Loucy (cell line): Measurements from ENCODE around the gene APOBEC4.

Experiments
- H2AFZ ChIP-seq: fragments of 200-600 bp; sonication (generic); 2 replicates; pipeline ENCODE4 v1.6.0; 2016; ENCODE audit warnings: antibody characterized with exemption, mild to moderate bottlenecking, low read length, moderate library complexity
- H3F3A ChIP-seq: fragments of 200-600 bp; 2 replicates; pipeline ENCODE4 v1.6.0; 2016; ENCODE audit warnings: antibody characterized with exemption, low read depth, mild to moderate bottlenecking
- H3K27me3 ChIP-seq: fragments of 200-600 bp; sonication (generic); 2 replicates; pipeline ENCODE4 v1.6.1; 2014; ENCODE audit warnings: low read length, mild to moderate bottlenecking; ENCODE audit not compliant: insufficient read depth, poor library complexity, severe bottlenecking
- H3K36me3 ChIP-seq: fragments of 200-600 bp; sonication (generic); 2 replicates; pipeline ENCODE4 v1.6.1; 2016; ENCODE audit warnings: low read length; ENCODE audit not compliant: insufficient read depth
- H3K4me1 ChIP-seq: fragments of 200-600 bp; sonication (generic); 2 replicates; pipeline ENCODE4 v1.5.1; 2014; ENCODE audit warnings: low read length, mild to moderate bottlenecking; ENCODE audit not compliant: insufficient read depth, poor library complexity, severe bottlenecking
- H3K4me2 ChIP-seq: fragments of 200-600 bp; sonication (generic); 2 replicates; pipeline ENCODE4 v1.6.0; 2014; ENCODE audit warnings: antibody characterized with exemption, low read length, low read depth, mild to moderate bottlenecking; ENCODE audit not compliant: poor library complexity, severe bottlenecking
- H3K4me3 ChIP-seq: fragments of 200-600 bp; sonication (generic); 2 replicates; pipeline ENCODE4 v1.5.1; 2014; ENCODE audit warnings: low read length, mild to moderate bottlenecking, mixed read lengths; ENCODE audit not compliant: poor library complexity, severe bottlenecking
- H3K79me2 ChIP-seq: fragments of 200-600 bp; sonication (generic); 2 replicates; pipeline ENCODE4 v1.6.1; 2014; ENCODE audit warnings: low read length; ENCODE audit not compliant: insufficient read depth
- H3K9ac ChIP-seq: fragments of 200-600 bp; sonication (generic); 2 replicates; pipeline ENCODE4 v1.6.0; 2014; ENCODE audit warnings: mild to moderate bottlenecking, low read depth, low read length, moderate library complexity; ENCODE audit not compliant: poor library complexity, severe bottlenecking
- H3K9me2 ChIP-seq: fragments of 200-600 bp; sonication (generic); replicated peaks from 2 replicates; pipeline ENCODE4 v1.6.1; 2016; ENCODE audit warnings: low read depth, low read length, mixed read lengths
- H3K9me3 ChIP-seq: fragments of 200-600 bp; sonication (generic); 2 replicates; pipeline ENCODE4 v1.6.1; 2014; ENCODE audit warnings: mild to moderate bottlenecking, antibody characterized with exemption, low read length, low read depth; ENCODE audit not compliant: insufficient read depth
- H4K20me1 ChIP-seq: fragments of 200-600 bp; sonication (generic); 2 replicates; pipeline ENCODE4 v1.6.0; 2014; ENCODE audit warnings: antibody characterized with exemption, low read length, mild to moderate bottlenecking; ENCODE audit not compliant: insufficient read depth, poor library complexity, severe bottlenecking
- EZH2phosphoT487 ChIP-seq: fragments of 200-600 bp; IDR thresholded peaks from 2 replicates; pipeline ENCODE4 v1.6.1; 2018; ENCODE audit warnings: antibody characterized with exemption, mild to moderate bottlenecking, moderate library complexity, borderline replicate concordance
- TF ChIP-seq, protein P1 (sequence below): fragments of 200-600 bp; sonication (generic); conservative IDR thresholded peaks from 2 replicates; pipeline ENCODE4 v1.5.1; 2014; ENCODE audit warnings: mild to moderate bottlenecking, antibody characterized with exemption, low read length

APOBEC4 gene

DNA sequence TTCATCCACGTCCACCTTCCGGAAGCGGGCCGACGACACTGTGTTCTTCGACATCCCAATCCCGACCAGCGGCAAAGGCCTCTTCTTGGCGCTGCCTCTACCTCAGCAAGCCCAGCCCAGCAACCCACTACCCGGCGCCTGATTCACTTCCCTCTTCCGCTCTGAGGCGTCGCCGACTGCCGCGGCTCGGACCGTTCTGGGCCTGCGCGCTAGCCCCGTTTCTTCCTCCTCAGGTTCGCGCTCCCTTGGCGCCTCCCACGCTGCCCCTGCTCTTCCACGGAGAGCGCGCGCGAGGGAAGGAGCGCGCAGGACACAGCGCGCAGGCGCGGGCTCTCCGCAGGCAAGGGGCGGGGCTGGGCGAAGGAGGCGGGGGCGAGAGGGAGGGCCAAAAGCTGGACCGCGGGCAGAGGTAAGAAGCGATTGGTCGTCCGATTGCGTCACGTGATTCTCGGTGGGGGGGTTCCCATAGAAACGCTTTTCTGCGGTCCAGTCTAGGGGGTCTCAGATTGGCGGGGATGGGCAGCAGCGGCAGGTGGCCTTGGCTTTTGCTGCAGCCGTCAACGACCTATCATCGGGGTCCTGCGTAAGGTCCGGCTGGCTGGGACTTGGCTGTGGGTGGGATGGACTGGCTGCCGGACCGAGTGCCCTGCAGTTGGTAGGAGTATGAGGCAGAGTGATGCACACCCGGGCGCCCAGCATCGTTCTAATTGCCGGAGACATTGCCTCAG lies 17.3 kb downstream of the APOBEC4 start, which contains the start of gene ARPC5:
ARPC5 (minus strand) TSS at position 178 of the 728 bp plus-strand sequence; CDS start at position 54, 124 bp downstream.
- Histone ChIP-seq H3K4me2 (peak within 1 kb of the TSS; percentile 87), H3F3A (peaks cover 5% of the 10 kb centered on the region), H3K9me2 (no peaks in the 10 kb centered on the region), H3K9ac (peak within 1 kb of the TSS; percentile 98), H3K9me3 (no peaks in the 10 kb centered on the region), H3K79me2 (peaks cover 43% of the 10 kb centered on the region), H3K4me1 (peaks cover 37% of the 10 kb centered on the region), H3K4me3 (peak within 1 kb of the TSS; percentile 84), H3K27me3 (peaks cover 8% of the 10 kb centered on the region), H2AFZ (peak within 1 kb of the TSS; percentile 86), H3K36me3 (peaks cover 2% of the 10 kb centered on the region; the same call in 1 of the 2 replicates), H4K20me1 (peaks cover 33% of the 10 kb centered on the region)
- TF ChIP-seq, protein P1, sequence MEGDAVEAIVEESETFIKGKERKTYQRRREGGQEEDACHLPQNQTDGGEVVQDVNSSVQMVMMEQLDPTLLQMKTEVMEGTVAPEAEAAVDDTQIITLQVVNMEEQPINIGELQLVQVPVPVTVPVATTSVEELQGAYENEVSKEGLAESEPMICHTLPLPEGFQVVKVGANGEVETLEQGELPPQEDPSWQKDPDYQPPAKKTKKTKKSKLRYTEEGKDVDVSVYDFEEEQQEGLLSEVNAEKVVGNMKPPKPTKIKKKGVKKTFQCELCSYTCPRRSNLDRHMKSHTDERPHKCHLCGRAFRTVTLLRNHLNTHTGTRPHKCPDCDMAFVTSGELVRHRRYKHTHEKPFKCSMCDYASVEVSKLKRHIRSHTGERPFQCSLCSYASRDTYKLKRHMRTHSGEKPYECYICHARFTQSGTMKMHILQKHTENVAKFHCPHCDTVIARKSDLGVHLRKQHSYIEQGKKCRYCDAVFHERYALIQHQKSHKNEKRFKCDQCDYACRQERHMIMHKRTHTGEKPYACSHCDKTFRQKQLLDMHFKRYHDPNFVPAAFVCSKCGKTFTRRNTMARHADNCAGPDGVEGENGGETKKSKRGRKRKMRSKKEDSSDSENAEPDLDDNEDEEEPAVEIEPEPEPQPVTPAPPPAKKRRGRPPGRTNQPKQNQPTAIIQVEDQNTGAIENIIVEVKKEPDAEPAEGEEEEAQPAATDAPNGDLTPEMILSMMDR, result no peak
- TF ChIP-seq EZH2phosphoT487, result no peak

DNA sequence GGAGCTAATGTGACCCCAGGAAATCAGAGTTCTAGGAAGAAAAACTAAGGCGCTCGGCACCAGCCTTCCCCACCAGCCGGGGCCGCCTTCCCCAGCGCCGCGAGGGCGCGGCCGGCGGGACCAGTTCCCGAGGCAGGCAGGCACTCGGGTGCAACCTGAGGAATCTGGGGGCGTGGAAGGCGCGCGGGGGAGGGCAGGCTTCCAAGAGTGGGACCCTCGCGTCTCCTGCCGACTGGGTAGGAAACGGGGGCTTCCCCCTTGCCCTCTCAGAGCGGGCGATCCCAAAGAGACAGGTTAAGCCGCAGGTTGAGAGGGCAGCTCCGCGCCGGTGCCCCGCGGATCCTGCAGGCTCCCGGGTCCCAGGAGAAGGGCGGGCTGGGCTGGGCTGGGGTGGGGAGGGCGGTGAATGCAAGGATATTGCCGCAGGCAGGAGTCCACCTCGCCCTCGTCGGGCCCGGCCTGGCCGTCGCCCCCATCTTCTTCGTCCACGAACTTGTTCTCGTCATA lies 18.0 kb downstream of the APOBEC4 start:
- Histone ChIP-seq H3K9ac (peak overlapping the region; percentile 98), H4K20me1 (peaks cover 39% of the 10 kb centered on the region), H3K9me3 (no peaks in the 10 kb centered on the region), H3K9me2 (no peaks in the 10 kb centered on the region), H3K27me3 (peaks cover 8% of the 10 kb centered on the region), H3K4me1 (peaks cover 43% of the 10 kb centered on the region), H2AFZ (peak overlapping the region; percentile 58; the same call in 1 of the 2 replicates), H3K4me2 (peak overlapping the region; percentile 80), H3K4me3 (peak overlapping the region; percentile 84), H3K79me2 (peaks cover 49% of the 10 kb centered on the region), H3F3A (peaks cover 5% of the 10 kb centered on the region), H3K36me3 (peaks cover 8% of the 10 kb centered on the region)
- TF ChIP-seq EZH2phosphoT487, result no peak
- TF ChIP-seq, protein P1, result no peak

DNA sequence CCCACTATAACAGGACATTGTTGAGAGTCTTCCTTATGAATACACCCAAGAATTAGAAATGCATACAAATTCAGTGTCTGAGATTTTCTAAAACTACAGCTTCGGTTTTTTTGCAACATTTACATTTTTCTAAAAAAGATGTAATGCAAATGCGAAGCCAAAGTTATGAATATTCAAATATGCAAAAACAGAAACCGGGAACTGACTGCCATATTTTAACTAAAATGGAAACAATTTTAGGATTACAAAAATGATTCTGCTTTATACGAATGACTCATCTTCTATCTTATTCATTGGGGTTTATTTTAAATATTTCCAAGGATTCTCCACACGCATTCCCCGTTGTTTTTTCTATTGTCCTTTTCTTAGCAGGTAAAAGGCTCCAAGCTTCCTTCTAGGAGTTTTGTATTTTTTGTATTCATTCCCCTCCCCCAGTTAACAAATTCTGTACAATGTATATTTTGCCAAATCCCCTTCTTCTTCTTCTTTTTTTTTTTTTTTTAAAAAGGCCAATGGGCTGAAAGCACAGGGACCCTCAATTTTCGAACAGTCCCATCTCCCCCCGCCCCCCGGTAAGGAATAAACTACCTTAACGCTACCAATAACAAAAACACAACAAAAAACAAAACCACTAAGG lies 18.6 kb downstream of the APOBEC4 start:
- Histone ChIP-seq H4K20me1 (peaks cover 45% of the 10 kb centered on the region), H3K4me3 (peak overlapping the region; percentile 84), H3K9me3 (no peaks in the 10 kb centered on the region), H3K4me1 (peaks cover 47% of the 10 kb centered on the region), H3F3A (peaks cover 5% of the 10 kb centered on the region), H2AFZ (0 out of 2 replicates have a peak overlapping the region, but pooled peaks have one; percentile 58), H3K79me2 (peaks cover 55% of the 10 kb centered on the region), H3K9ac (peak overlapping the region; percentile 98), H3K9me2 (no peaks in the 10 kb centered on the region), H3K36me3 (peaks cover 14% of the 10 kb centered on the region), H3K27me3 (peaks cover 8% of the 10 kb centered on the region), H3K4me2 (peak overlapping the region; percentile 80)
- TF ChIP-seq, protein P1, result no peak
